ENCODE results near the gene LRRTM2.

DNA sequence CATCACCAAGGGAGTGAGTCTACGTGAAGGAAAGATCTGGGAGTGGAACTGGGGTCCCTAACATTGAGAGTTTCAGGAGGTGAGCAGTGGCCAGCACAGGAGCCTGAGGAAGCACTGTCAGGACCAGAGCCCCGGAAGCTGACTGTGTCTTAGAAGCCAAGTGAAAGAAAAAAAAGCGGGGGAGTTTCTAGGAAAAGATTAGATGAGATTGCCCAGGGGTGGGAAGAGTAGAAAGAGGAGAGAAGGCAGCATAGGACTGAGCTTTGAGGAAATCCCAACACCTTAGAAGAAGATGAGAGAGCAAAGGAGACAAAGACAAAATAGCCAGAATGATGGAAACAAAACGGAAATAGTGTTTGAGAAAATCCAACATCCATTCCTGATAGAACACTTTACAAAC lies 37.0 kb upstream of the LRRTM2 start:
- TF ChIP-seq, protein P1, sequence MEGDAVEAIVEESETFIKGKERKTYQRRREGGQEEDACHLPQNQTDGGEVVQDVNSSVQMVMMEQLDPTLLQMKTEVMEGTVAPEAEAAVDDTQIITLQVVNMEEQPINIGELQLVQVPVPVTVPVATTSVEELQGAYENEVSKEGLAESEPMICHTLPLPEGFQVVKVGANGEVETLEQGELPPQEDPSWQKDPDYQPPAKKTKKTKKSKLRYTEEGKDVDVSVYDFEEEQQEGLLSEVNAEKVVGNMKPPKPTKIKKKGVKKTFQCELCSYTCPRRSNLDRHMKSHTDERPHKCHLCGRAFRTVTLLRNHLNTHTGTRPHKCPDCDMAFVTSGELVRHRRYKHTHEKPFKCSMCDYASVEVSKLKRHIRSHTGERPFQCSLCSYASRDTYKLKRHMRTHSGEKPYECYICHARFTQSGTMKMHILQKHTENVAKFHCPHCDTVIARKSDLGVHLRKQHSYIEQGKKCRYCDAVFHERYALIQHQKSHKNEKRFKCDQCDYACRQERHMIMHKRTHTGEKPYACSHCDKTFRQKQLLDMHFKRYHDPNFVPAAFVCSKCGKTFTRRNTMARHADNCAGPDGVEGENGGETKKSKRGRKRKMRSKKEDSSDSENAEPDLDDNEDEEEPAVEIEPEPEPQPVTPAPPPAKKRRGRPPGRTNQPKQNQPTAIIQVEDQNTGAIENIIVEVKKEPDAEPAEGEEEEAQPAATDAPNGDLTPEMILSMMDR (IDR thresholded peaks at IDR 0.05), result no peak
- no peak for TF ChIP-seq POLR2A (IDR thresholded peaks at IDR 0.05)

All from testis (tissue), 2 donors.